GM12878 (cell line): ENCODE results near the gene RNF115. TPM values are rescaled to one million over a fixed set of nuclear protein-coding genes. Genes with fewer than 3 reads are reported as not detected.

Experiments
- ATAC-seq: fragments of 200-7000 bp; cut with Tn5 transposase; 3 replicates; pipeline ENCODE4 v1.9.1; 2020; ENCODE audit warnings: mild to moderate bottlenecking, moderate library complexity
- BruUV-seq: library from RNA; stranded (reverse); fragments of 400-500 nt; replicated peaks from 2 replicates; lab custom pipeline; 2021; lab: Mats Ljungman, UMichigan
- CTCF ChIA-PET: fragments of 300-600 bp; sonication (Branson Sonifier 250); formaldehyde crosslinking; extraction: SDS; loops from one replicate; lab custom pipeline; 2021; ENCODE audit warnings: inconsistent platforms; lab: Yijun Ruan, JAX
- POLR2A ChIA-PET: fragments of 350-600 bp; formaldehyde crosslinking; extraction: SDS; loops from one replicate; lab custom pipeline; 2021; ENCODE audit warnings: inconsistent platforms; lab: Charles Lee
- RAD21 ChIA-PET: fragments of 300-600 bp; sonication (Branson Sonifier 250); formaldehyde crosslinking; loops from one replicate; lab custom pipeline; 2023; ENCODE audit warnings: antibody characterized with exemption; ENCODE audit not compliant: unreplicated experiment; lab: Charles Lee
- SMC1A ChIA-PET: fragments of 300-600 bp; sonication (Branson Sonifier 250); formaldehyde crosslinking; loops from one replicate; lab custom pipeline; 2023; ENCODE audit not compliant: unreplicated experiment, uncharacterized antibody; lab: Charles Lee
- DNase-seq: peaks from one replicate; pipeline ENCODE4 v3.0.0-alpha.2; 2011; ENCODE audit warnings: low read depth, low spot score
- FAIRE-seq: peaks from 3 replicates; lab custom pipeline; 2011; peaks lifted over from hg19 to GRCh38; lab: Jason Lieb, UNC
- H2AFZ ChIP-seq: 2 replicates; pipeline ENCODE4 v1.6.0; 2011; ENCODE audit warnings: low read depth, low read length, control low read depth; ENCODE audit not compliant: control insufficient read depth
- H3K27ac ChIP-seq: 2 replicates; pipeline ENCODE4 v1.5.1; 2011; ENCODE audit warnings: control low read depth; ENCODE audit not compliant: control insufficient read depth, insufficient read depth
- H3K27me3 ChIP-seq, 2 experiments: replicated peaks in 1 of 2; 2 replicates each; pipeline versions ENCODE4 v1.6.0 to v1.6.1; 2011; ENCODE audit warnings: low read length in 1 of 2; ENCODE audit not compliant: control insufficient read depth in 2 of 2, insufficient read depth in 2 of 2
- H3K36me3 ChIP-seq, 2 experiments: 2 replicates each; pipeline ENCODE4 v1.5.1; 2011; ENCODE audit warnings: low read length in 1 of 2; ENCODE audit not compliant: control insufficient read depth in 2 of 2, insufficient read depth in 2 of 2
- H3K4me1 ChIP-seq: 2 replicates; pipeline ENCODE4 v1.6.1; 2011; ENCODE audit warnings: mild to moderate bottlenecking, low read length, moderate library complexity, mixed read lengths; ENCODE audit not compliant: control insufficient read depth, insufficient read depth
- H3K4me2 ChIP-seq: 2 replicates; pipeline ENCODE4 v1.6.0; 2011; ENCODE audit warnings: control low read depth; ENCODE audit not compliant: control insufficient read depth, insufficient read depth
- H3K4me3 ChIP-seq: fragments of 200-600 bp; sonication (generic); 2 replicates; pipeline ENCODE4 v1.5.1; 2016
- H3K79me2 ChIP-seq: 2 replicates; pipeline ENCODE4 v1.6.0; 2011; ENCODE audit warnings: low read length; ENCODE audit not compliant: control insufficient read depth, insufficient read depth
- H3K9ac ChIP-seq: 2 replicates; pipeline ENCODE4 v1.8.0; 2011; ENCODE audit warnings: low read length, control low read depth, mixed read lengths; ENCODE audit not compliant: control insufficient read depth, insufficient read depth
- H3K9me3 ChIP-seq: replicated peaks from 3 replicates; pipeline ENCODE4 v1.5.1; 2011; ENCODE audit warnings: mild to moderate bottlenecking, low read length; ENCODE audit not compliant: control insufficient read depth, insufficient read depth
- H4K20me1 ChIP-seq: 2 replicates; pipeline ENCODE4 v1.6.0; 2011; ENCODE audit not compliant: control insufficient read depth, insufficient read depth
- CHD2 ChIP-seq: IDR thresholded peaks from 2 replicates; pipeline ENCODE4 v1.6.1; 2011; ENCODE audit warnings: low read depth, low read length, improper control_type of control experiment, borderline replicate concordance
- HDAC2 ChIP-seq: fragments of 200-600 bp; sonication (generic); IDR thresholded peaks from 2 replicates; pipeline ENCODE4 v1.6.1; 2017
- JUNB ChIP-seq: IDR thresholded peaks from 2 replicates; pipeline ENCODE4 v1.6.1; 2016; ENCODE audit warnings: antibody characterized with exemption, mild to moderate bottlenecking
- NR2C1 ChIP-seq: fragments of 450-650 bp; IDR thresholded peaks from 2 replicates; pipeline ENCODE4 v1.6.1; 2017; ENCODE audit warnings: antibody characterized with exemption, mild to moderate bottlenecking, moderate library complexity
- WGBS: methylation state at CpG from one replicate; pipeline ENCODE4 v1.1.6; 2016; ENCODE audit warnings: low lambda C conversion rate; ENCODE audit not compliant: insufficient replicate concordance, insufficient coverage; ENCODE audit errors: missing lambda C conversion rate; 5-methylcytosine and 5-hydroxymethylcytosine counted together
- in situ Hi-C: fragments of 300-500 bp; cut with MboI; formaldehyde crosslinking; loops from 9 replicates; pipeline ENCODE4 v1.14.3; 2018; ENCODE audit warnings: mixed read lengths
- intact Hi-C: fragments of 100-400 bp; cut with micrococcal nuclease; formaldehyde crosslinking; loops from one replicate; pipeline ENCODE4 v1.14.2; 2022; ENCODE audit not compliant: unreplicated experiment
- polyA plus RNA-seq, 11 experiments: library from polyadenylated mRNA; depleted of rRNA in 4 of 11; unstranded in 6 of 11; stranded (reverse) in 5 of 11; fragments of >200 nt; fragmentation: Nextera tagmentation in 4 of 11; fragmentation: Illumina TruSeq in 1 of 11; extraction: Ambion mirVana in 4 of 11; extraction: Trizol in 1 of 11; gene quantifications; 1 replicate in 1 of 11; 2 replicates in 10 of 11; pipeline versions ENCODE4 v1.2.1 to v1.2.3, GENCODE V29; 2011 to 2016; ENCODE audit warnings: inconsistent platforms in 2 of 11, missing spikeins in 2 of 11, low read depth in 1 of 11
- total RNA-seq, 4 experiments: library from RNA; depleted of rRNA in 3 of 4; stranded (reverse); fragments of >200 nt in 3 of 4; fragmentation: Illumina TruSeq in 1 of 4; extraction: Trizol in 1 of 4; gene quantifications; 2 replicates each; pipeline versions ENCODE4 v1.2.1 to v1.2.3, GENCODE V29; 2013 to 2021
- TF ChIP-seq, protein P1 (sequence below), 3 experiments: IDR thresholded peaks in 2 of 3; conservative IDR thresholded peaks in 1 of 3; 2 replicates each; pipeline ENCODE4 v1.5.1; 2011; ENCODE audit warnings: low read depth in 3 of 3, low read length in 3 of 3, mild to moderate bottlenecking in 3 of 3, control low read depth in 2 of 3, moderate library complexity in 2 of 3, inconsistent platforms in 1 of 3, mixed read lengths in 1 of 3; ENCODE audit not compliant: control insufficient read depth in 2 of 3, insufficient read depth in 1 of 3; ENCODE audit errors: extremely low read depth in 1 of 3

RNF115 gene
- total and polyA plus RNA-seq, 10 of the 15 experiments (the other 5 are each of a cell fraction or from before 2014, with no cell fraction given) = 3.4 to 22.0 (median 12.9) TPM

DNA sequence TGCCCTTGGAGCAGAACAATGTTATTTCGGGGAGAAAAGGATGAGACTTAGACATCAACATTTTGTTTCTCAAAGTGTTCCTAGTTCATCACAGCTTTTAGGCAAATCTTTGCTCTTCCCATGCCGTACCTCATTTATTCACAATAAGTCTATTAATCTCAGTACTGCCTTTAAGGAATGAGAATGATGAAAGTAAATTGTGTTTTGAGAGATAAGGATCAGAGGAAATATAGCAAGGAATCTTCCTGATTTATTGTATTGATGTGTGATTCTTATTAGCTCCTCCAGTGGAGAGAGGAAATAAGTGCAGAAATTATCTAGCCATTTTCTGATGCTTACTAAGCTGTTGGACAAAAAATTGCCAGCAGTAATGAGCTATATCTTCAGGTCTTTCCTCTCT, 2.1 kb upstream of the RNF115 start:
- ChIA-PET CTCF (interaction anchor here (1.0 to 6.4 kb wide), 8 partner anchors 13 to 206 kb away, joined by 3 to 80 read pairs (median 5); partner anchors contain the start of genes NUDT17 and PIAS3), POLR2A (interaction anchor here (1.1 to 3.9 kb wide), 2 partner anchors 12 to 33 kb away, joined by 3 to 20 read pairs; partner anchors contain the start of gene PIAS3), RAD21 (interaction anchor here (0.9 to 1.3 kb wide), 2 partner anchors 21 to 93 kb away, joined by 3 to 4 read pairs; partner anchors contain the start of gene PEX11B), SMC1A (interaction anchor here (0.6 to 5.0 kb wide), 12 partner anchors 18 to 180 kb away, joined by 3 to 20 read pairs (median 4); partner anchors contain the start of genes NUDT17 and PIAS3)
- in situ Hi-C loops = no loop called here
- intact Hi-C loops = no loop called here
- H4K20me1 ChIP-seq = no peaks in the 10 kb centered on the region
- DNase-seq (no peak), ATAC-seq (no peak), FAIRE-seq (no peak)
- WGBS = 100% methylated on average over 2 of the region's 2 CpGs
- H3K9me3 ChIP-seq = no peaks in the 10 kb centered on the region
- H3K4me3 ChIP-seq = 0 out of 2 replicates have a peak overlapping the region, but pooled peaks have one; percentile 67
- BruUV-seq = no TSS peak
- H3K36me3 ChIP-seq = peaks cover 4 to 22% of the 10 kb centered on the region in 2 experiments; a peak in 3 of 4 replicates
- peaks cover 32% of the 10 kb centered on the region for H3K79me2 ChIP-seq
- peaks cover 10% of the 10 kb centered on the region for H3K4me1 ChIP-seq
- no peak overlapping the region for H3K4me2 ChIP-seq
- no peak overlapping the region for H3K9ac ChIP-seq
- H2AFZ ChIP-seq = no peak overlapping the region
- TF ChIP-seq, protein P1, sequence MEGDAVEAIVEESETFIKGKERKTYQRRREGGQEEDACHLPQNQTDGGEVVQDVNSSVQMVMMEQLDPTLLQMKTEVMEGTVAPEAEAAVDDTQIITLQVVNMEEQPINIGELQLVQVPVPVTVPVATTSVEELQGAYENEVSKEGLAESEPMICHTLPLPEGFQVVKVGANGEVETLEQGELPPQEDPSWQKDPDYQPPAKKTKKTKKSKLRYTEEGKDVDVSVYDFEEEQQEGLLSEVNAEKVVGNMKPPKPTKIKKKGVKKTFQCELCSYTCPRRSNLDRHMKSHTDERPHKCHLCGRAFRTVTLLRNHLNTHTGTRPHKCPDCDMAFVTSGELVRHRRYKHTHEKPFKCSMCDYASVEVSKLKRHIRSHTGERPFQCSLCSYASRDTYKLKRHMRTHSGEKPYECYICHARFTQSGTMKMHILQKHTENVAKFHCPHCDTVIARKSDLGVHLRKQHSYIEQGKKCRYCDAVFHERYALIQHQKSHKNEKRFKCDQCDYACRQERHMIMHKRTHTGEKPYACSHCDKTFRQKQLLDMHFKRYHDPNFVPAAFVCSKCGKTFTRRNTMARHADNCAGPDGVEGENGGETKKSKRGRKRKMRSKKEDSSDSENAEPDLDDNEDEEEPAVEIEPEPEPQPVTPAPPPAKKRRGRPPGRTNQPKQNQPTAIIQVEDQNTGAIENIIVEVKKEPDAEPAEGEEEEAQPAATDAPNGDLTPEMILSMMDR (IDR thresholded peaks at IDR 0.05 in 2 of 3, conservative IDR thresholded peaks at IDR 0.05 in 1 of 3; ENCODE audit: control insufficient read depth in 2 of 3, extremely low read depth in 1 of 3, insufficient read depth in 1 of 3, low read depth in 3 of 3, low read length in 3 of 3) = peak in 1 of 3 experiments; percentile 19; a peak in 2 of 6 replicates
- no peak for TF ChIP-seq NR2C1
- TF ChIP-seq JUNB = no peak
- no peak for TF ChIP-seq CHD2
- no peak for TF ChIP-seq HDAC2
- TF ChIP-seq, all 136 proteins: peak for 1
- H3K27me3 ChIP-seq = no peaks in the 10 kb centered on the region
- no peak overlapping the region for H3K27ac ChIP-seq
